ENCODE data around the gene KPTN. TPM values are rescaled to one million over a fixed set of nuclear protein-coding genes. Genes with fewer than 3 reads are reported as not detected.

The KPTN gene
- total and polyA plus RNA-seq, 12 donors, result 2.9 to 121 (median 9.9) TPM

- Histone ChIP-seq H3K4me3 (no peak overlapping the region), H3K9me3 (replicated peaks in 1 of 3) (no peaks in the 10 kb centered on the region), H3K36me3 (replicated peaks in 1 of 2) (no peaks in the 10 kb centered on the region), H3K27me3 (no peaks in the 10 kb centered on the region), H3K27ac (no peak overlapping the region), H3K4me1 (replicated peaks in 1 of 2) (peaks cover 0 to 4% of the 10 kb centered on the region in 2 donors)
- WGBS, 4 donors, result 86 to 91% (median 88%) methylated on average over 10 of the region's 10 CpGs
- TF ChIP-seq CTCF (IDR thresholded peaks at IDR 0.05), result no peak
- TF ChIP-seq POLR2A (IDR thresholded peaks at IDR 0.05), result no peak
- no peak for DNase-seq
- intact Hi-C loops (cut with DNase I), result loop anchor here in 1 of 2 donors (5.0 kb wide), 1 partner anchor 83 kb away; no protein-coding TSS in a partner anchor
Measured at GRCh38 chr19:47520343-47520806, 36.4 kb upstream of the KPTN start.

DNA sequence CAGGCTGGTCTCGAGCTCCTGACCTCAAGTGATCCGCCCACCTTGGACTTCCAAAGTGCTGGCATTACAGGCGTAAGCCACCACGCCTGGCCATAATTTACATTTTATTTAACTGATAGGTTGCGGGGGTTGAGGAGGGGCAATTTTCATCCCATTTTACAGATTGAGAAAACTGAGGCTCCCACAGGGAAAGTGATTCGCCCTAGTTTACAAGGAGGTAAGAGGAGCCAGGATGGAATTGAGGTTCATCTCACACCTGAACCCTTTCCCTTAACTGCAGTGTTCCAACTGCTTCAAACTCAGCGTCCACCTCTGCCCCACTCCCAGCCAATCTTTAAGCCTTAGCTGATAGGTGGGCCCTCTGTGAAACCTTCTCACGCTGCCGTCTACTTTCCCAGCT, 34.8 kb upstream of the KPTN start:
- 82 to 89% (median 84%) methylated on average over 8 to 9 of the region's 9 CpGs for WGBS, 4 donors
- intact Hi-C loops (cut with DNase I), result loop anchor here in 1 of 2 donors (5.0 to 10.0 kb wide), 2 partner anchors 82 to 176 kb away; no protein-coding TSS in a partner anchor
- Histone ChIP-seq H3K4me3 (no peak overlapping the region), H3K9me3 (replicated peaks in 1 of 3) (no peaks in the 10 kb centered on the region), H3K36me3 (replicated peaks in 1 of 2) (no peaks in the 10 kb centered on the region), H3K27me3 (no peaks in the 10 kb centered on the region), H3K27ac (no peak overlapping the region), H3K4me1 (replicated peaks in 1 of 2) (peaks cover 0 to 8% of the 10 kb centered on the region in 2 donors)
- DNase-seq, result no peak
- TF ChIP-seq CTCF (IDR thresholded peaks at IDR 0.05) (no peak), POLR2A (IDR thresholded peaks at IDR 0.05) (no peak)

DNA sequence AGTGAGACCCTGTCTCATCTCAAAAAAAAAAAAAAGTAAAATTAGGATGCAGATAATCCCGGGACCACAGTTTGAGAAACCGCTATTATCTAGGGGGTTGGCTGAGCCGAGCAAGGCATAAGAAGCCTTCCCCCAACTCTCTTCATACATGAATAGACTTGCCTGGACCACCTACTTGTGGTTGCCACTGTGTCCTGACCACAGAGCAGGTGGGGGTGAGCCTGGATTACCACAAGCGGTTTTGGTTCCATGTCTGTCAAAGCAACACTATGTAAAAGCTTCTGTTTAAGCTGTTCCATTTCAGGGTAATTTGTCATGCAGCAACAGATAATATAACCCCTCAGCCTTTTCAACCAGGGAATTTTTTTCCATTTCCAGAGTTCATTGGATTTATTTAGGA, 34.1 kb upstream of the KPTN start:
- Histone ChIP-seq H3K27ac (no peak overlapping the region), H3K4me3 (no peak overlapping the region), H3K36me3 (replicated peaks in 1 of 2) (no peaks in the 10 kb centered on the region), H3K9me3 (replicated peaks in 1 of 3) (no peaks in the 10 kb centered on the region), H3K27me3 (no peaks in the 10 kb centered on the region), H3K4me1 (replicated peaks in 1 of 2) (peaks cover 6 to 14% of the 10 kb centered on the region in 2 donors)
- TF ChIP-seq CTCF (IDR thresholded peaks at IDR 0.05) (no peak), POLR2A (IDR thresholded peaks at IDR 0.05) (no peak)
- intact Hi-C loops (cut with DNase I), result loop anchor here in 1 of 2 donors (5.0 to 10.0 kb wide), 2 partner anchors 81 to 177 kb away; no protein-coding TSS in a partner anchor
- WGBS, 4 donors, result 65 to 75% (median 72%) methylated on average over 4 of the region's 4 CpGs
- DNase-seq, result no peak

GRCh38 chr19:47514869-47515588, 31.0 kb upstream of the KPTN start, which contains the start of gene NAPA:
TSS of gene NAPA (minus strand) at chr19:47515063. CDS start at chr19:47514940, 123 bp downstream.
- H3K27ac ChIP-seq, result peak within 1 kb of the TSS; percentile 96 to 100 (median 99)
- H3K4me3 ChIP-seq, result peak within 1 kb of the TSS; percentile 69 to 98 (median 86)
- intact Hi-C loops (cut with DNase I), result loop anchor here in 1 of 2 donors (5.0 to 10.0 kb wide), 2 partner anchors 78 to 180 kb away; no protein-coding TSS in a partner anchor
- DNase-seq, result peak; percentile 100
- H3K36me3 ChIP-seq (replicated peaks in 1 of 2), result no peaks in the 10 kb centered on the region
- H3K9me3 ChIP-seq (replicated peaks in 1 of 3), result no peaks in the 10 kb centered on the region
- H3K4me1 ChIP-seq (replicated peaks in 1 of 2), result peaks cover 37 to 45% of the 10 kb centered on the region in 2 donors
- 0 to 1% (median 0%) methylated on average over 25 to 78 of the region's 78 CpGs for WGBS, 4 donors
- TF ChIP-seq POLR2A (IDR thresholded peaks at IDR 0.05) (peak; percentile 97 to 98), CTCF (IDR thresholded peaks at IDR 0.05) (no peak)
- no peaks in the 10 kb centered on the region for H3K27me3 ChIP-seq
